GM12875 (cell line): ENCODE data around the gene ILDR1.
"Not testable (repeated sequence)": the region's sequence is repeated elsewhere in the genome, so short reads cannot be mapped to it uniquely, and the experiment has no call there.

ENCODE experiments used
- H3K4me3 ChIP-seq: one replicate; pipeline ENCODE4 v1.5.1; 2011; ENCODE audit warnings: low read depth, low read length, control low read depth
- TF ChIP-seq, protein P1 (sequence below): IDR thresholded peaks from 2 replicates; pipeline ENCODE4 v1.5.1; 2011; ENCODE audit warnings: low read depth, mild to moderate bottlenecking, control low read depth, inconsistent platforms, low read length, moderate library complexity, borderline replicate concordance; ENCODE audit not compliant: insufficient read depth

Gene ILDR1

GRCh38 chr3:122060040-122060698 lies 38.1 kb upstream of the ILDR1 start:
- TF ChIP-seq, protein P1, sequence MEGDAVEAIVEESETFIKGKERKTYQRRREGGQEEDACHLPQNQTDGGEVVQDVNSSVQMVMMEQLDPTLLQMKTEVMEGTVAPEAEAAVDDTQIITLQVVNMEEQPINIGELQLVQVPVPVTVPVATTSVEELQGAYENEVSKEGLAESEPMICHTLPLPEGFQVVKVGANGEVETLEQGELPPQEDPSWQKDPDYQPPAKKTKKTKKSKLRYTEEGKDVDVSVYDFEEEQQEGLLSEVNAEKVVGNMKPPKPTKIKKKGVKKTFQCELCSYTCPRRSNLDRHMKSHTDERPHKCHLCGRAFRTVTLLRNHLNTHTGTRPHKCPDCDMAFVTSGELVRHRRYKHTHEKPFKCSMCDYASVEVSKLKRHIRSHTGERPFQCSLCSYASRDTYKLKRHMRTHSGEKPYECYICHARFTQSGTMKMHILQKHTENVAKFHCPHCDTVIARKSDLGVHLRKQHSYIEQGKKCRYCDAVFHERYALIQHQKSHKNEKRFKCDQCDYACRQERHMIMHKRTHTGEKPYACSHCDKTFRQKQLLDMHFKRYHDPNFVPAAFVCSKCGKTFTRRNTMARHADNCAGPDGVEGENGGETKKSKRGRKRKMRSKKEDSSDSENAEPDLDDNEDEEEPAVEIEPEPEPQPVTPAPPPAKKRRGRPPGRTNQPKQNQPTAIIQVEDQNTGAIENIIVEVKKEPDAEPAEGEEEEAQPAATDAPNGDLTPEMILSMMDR = no peak
- no peak overlapping the region for H3K4me3 ChIP-seq

DNA sequence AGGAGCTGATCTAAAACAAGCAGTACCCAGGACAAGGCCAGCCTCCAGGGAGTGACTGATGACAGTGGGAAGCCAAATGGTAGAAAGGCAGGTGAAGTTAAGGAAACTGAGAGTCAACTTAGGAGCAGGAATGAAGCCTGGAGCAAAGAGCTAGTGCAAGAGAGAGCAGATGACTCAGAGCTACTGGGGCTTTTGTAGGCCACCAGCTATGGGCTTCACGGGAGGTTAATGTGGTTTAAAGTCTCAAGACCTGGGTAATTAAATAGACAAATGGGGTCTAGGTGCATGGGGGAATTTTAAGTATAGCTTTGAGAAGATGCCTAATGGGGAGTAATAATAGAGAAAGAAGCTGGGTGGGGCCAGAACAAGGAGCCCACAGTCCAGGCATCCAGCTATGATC lies 36.2 kb upstream of the ILDR1 start:
- TF ChIP-seq, protein P1 = no peak
- H3K4me3 ChIP-seq = no peak overlapping the region

DNA sequence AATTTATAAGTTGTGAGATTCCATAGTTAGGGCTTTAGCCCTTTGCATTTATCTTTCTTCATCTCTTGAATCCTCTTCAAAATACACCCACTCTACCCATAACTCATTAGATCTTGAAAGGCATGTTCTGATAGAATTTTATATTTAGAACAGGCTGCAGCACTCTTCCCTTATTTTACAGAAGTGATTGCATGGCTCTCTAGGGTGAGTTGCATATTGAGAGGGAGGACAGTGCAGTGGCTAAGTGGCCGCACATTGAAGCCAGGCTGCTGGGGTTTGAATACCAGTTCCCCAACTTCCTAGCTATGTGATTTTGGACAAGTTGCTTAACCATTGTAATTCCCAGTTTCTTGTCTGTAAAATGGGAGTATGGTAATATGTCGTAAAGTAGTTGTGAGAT lies 35.6 kb upstream of the ILDR1 start:
- TF ChIP-seq, protein P1 = no peak
- no peak overlapping the region for H3K4me3 ChIP-seq

DNA sequence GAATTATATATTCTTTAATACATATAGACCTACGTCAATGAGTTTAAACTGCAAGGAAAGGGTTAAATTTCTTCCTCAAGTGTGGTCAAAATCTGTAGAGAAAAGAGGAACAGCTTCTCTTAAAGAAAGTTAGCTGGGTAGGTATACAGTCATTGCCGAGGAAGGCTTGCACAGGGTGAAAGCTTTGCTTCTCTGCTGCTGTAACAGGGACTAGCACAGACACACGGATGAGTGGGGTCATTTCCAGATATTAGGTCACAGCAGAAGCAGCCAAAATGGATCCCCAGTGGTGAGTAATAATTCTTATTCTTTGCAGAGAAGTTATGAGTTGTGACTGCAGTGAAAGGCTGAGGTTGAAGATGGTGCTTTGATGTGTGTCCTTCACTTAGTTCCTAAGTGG lies 33.2 kb upstream of the ILDR1 start, which contains the start of gene CD86:
Gene CD86 (plus strand): TSS at position 148 of the 400 bp plus-strand sequence. CDS start 128 bp downstream, at position 276.
- no peak within 1 kb of the TSS for H3K4me3 ChIP-seq

GRCh38 chr3:122052968-122053367 lies 30.9 kb upstream of the ILDR1 start:
- no peak overlapping the region for H3K4me3 ChIP-seq
- TF ChIP-seq, protein P1 = no peak

More for the DNA sequence above, 33.2 kb upstream of the ILDR1 start, which contains the start of gene CD86:
- TF ChIP-seq, protein P1 = no peak

DNA sequence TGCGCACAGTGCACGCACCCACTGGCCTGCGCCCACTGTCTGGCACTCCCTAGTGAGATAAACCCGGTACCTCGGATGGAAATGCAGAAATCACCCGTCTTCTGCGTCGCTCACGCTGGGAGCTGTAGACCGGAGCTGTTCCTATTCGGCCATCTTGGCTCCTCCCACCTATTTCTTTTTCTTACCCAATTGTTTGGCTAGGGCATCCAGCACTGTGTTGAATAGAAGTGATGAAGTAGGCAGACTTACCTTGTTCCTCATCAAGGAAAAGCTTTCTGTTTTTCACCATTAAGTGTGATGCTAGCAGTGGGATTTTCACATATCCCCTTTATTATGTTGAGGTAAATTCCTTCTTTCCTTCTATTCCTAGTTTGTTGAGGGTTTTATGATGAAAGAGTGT lies 25.7 kb upstream of the ILDR1 start:
- H3K4me3 ChIP-seq = not testable (repeated sequence)

DNA sequence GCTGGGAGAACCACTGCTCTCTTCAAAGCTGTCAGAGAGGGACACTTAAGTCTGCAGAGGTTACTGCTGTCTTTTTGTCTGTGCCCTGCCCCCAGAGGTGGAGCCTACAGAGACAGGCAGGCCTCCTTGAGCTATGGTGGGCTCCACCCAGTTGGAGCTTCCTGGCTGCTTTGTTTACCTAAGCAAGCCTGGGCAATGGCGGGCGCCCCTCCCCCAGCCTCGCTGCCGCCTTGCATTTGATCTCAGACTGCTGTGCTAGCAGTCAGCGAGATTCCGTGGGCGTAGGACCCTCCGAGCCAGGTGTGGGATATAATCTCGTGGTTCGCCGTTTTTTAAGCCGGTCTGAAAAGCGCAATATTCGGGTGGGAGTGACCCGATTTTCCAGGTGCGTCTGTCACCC lies 25.2 kb upstream of the ILDR1 start:
- H3K4me3 ChIP-seq = not testable (repeated sequence)

DNA sequence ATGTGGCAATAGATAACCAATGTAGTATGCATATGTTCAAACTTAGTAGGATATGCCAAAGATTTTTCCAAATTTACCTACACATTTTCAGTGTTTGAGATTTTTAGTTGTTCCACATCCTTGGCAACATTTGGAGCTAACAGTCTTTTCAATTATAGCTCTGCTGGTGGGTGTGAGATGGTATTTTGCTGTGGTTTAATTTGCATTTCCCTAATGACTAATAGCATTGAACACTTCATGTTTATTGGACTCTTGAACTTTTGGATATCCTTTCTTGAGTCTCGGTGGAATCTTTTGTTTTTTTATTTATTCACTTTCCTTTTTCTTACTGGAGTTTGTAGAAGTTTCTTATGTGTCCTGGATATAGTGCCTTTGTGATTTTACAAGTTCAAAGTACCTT lies 11.0 kb upstream of the ILDR1 start:
- H3K4me3 ChIP-seq = no peak overlapping the region
- TF ChIP-seq, protein P1 = no peak
